Measurements from ENCODE around the gene ROBO1.

- no peak for TF ChIP-seq EZH2 (IDR thresholded peaks at IDR 0.05; ENCODE audit: insufficient read depth, poor library complexity, severe bottlenecking)
- no peak for TF ChIP-seq EZH2phosphoT487 (IDR thresholded peaks at IDR 0.05; ENCODE audit: insufficient read depth, low read depth)
These were observed 607.4 kb downstream of the ROBO1 start for GRCh38 chr3:79160421-79160820.
